Measurements from ENCODE around the gene CDYL.

DNA sequence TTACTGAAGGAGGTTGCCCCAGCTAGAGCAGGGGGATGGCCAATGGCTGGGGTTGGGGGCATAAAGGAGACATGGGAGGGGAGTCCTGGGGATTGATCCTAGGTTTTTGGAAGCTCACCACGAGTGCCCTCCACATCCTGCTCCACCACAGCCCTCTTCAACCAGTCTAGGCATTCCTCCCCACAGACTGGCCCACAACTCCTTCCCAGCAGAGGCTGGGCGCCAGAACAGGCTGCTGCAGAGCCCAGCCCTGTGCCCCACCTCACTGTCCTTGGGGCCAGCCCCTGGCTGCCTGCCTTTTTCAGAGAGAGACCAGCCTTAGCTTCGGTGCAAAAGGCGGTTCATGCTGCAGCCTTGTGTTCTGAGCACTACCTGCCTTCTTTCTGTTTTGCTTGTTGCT, 211.2 kb downstream of the CDYL start:
- no peak for TF ChIP-seq TCF12 (IDR thresholded peaks at IDR 0.05)
- no peak for TF ChIP-seq CTCF (IDR thresholded peaks at IDR 0.05)
- no peak for TF ChIP-seq REST (IDR thresholded peaks at IDR 0.05; ENCODE audit: low read depth, low read length)
- no peak for TF ChIP-seq ELF1 (IDR thresholded peaks at IDR 0.05)
- TF ChIP-seq FOXJ3 (CRISPR knock-in tag; IDR thresholded peaks at IDR 0.05), result no peak
- TF ChIP-seq YY1 (IDR thresholded peaks at IDR 0.05; ENCODE audit: low read depth), result no peak
- TF ChIP-seq RAD21 (IDR thresholded peaks at IDR 0.05; ENCODE audit: low read length), result no peak
